ENCODE data around the gene AREL1.

GRCh38 chr14:74661726-74662450 is 51.0 kb downstream of the AREL1 start:
- TF ChIP-seq CTCF (IDR thresholded peaks at IDR 0.05), result no peak
- peak in 3 of 4 donors; percentile 29 to 67 (median 30) for TF ChIP-seq POLR2AphosphoS5 (IDR thresholded peaks at IDR 0.05)

Data from sigmoid colon (tissue), 4 donors.